Skeletal muscle tissue (tissue), 2 donors: Measurements from ENCODE around the gene RNF145. TPM values are rescaled to one million over a fixed set of nuclear protein-coding genes. Genes with fewer than 3 reads are reported as not detected.

Experiments
- small RNA-seq: library from RNA; depleted of rRNA; stranded (forward); fragments of <200 nt; gene quantifications from one replicate; pipeline ENCODE3, GENCODE V24; 2014
- total RNA-seq: library from RNA; depleted of rRNA; stranded (reverse); fragments of >200 nt; gene quantifications from one replicate; pipeline ENCODE4 v1.2.3, GENCODE V29; 2014

RNF145 gene
- total RNA-seq, 1 donor from 2014 or later, result 44.9 TPM

Small RNAs within 50 kb of the gene (small RNA-seq; reads per million reads assigned to genes)
- gene RF00263, result not detected

Other genes with a start within 250 kb of the RNF145 start
- gene EBF1, start 109.6 kb downstream of the RNF145 start, total RNA-seq, result 18.8 TPM
- 4.7 TPM for gene UBLCP1, start 53.7 kb upstream of the RNF145 start, total RNA-seq
- gene IL12B, start 120.9 kb upstream of the RNF145 start, total RNA-seq, result not detected